Naive thymus-derived CD4-positive, alpha-beta T cell (primary cell): Measurements from ENCODE around the gene MBNL2. TPM values are rescaled to one million over a fixed set of nuclear protein-coding genes. Genes with fewer than 3 reads are reported as not detected.

Experiments used
- ATAC-seq: fragments of 150-1000 bp; cut with Tn5 transposase; 2 replicates; pipeline ENCODE4 v1.10.0; 2021; ENCODE audit warnings: mild to moderate bottlenecking, moderate library complexity
- CTCF ChIA-PET: fragments of 350-600 bp; sonication (Branson Sonifier 250); formaldehyde crosslinking; loops from one replicate; lab custom pipeline; 2021; ENCODE audit warnings: antibody characterized with exemption; lab: Charles Lee
- POLR2A ChIA-PET: fragments of 350-600 bp; sonication (Branson Sonifier 250); formaldehyde crosslinking; loops from one replicate; lab custom pipeline; 2021; ENCODE audit warnings: antibody characterized with exemption, inconsistent platforms; lab: Charles Lee
- DNase-seq, 9 donors: peaks; one replicate each; pipeline versions ENCODE4 v3.0.0 to v3.0.0-alpha.2; 2020 to 2022; ENCODE audit warnings: mixed read lengths in 1 of 9
- H3K27ac ChIP-seq: one replicate; pipeline ENCODE4 v1.7.0; 2013; ENCODE audit warnings: mild to moderate bottlenecking, low read depth, low read length, moderate library complexity
- H3K27me3 ChIP-seq, 2 donors: one replicate each; pipeline ENCODE4 v1.7.0; 2013; ENCODE audit warnings: low read length in 2 of 2, mild to moderate bottlenecking in 2 of 2, moderate library complexity in 2 of 2; ENCODE audit not compliant: control insufficient read depth in 2 of 2, insufficient read depth in 2 of 2
- H3K36me3 ChIP-seq, 3 experiments: 1 replicate in 2 of 3; 2 replicates in 1 of 3; pipeline ENCODE4 v1.7.0; 2013; ENCODE audit warnings: low read length in 3 of 3, mild to moderate bottlenecking in 3 of 3, moderate library complexity in 1 of 3; ENCODE audit not compliant: insufficient read depth in 3 of 3, control insufficient read depth in 2 of 3
- H3K4me1 ChIP-seq, 2 donors: one replicate each; pipeline ENCODE4 v1.7.0; 2013; ENCODE audit warnings: low read length in 2 of 2, mild to moderate bottlenecking in 2 of 2, moderate library complexity in 1 of 2; ENCODE audit not compliant: control insufficient read depth in 2 of 2, insufficient read depth in 2 of 2
- H3K4me3 ChIP-seq: 2 replicates; pipeline ENCODE4 v1.7.0; 2013; ENCODE audit warnings: mild to moderate bottlenecking, low read length
- H3K9me3 ChIP-seq, 3 experiments: 1 replicate in 2 of 3; 2 replicates in 1 of 3; pipeline ENCODE4 v1.7.0; 2013; ENCODE audit warnings: low read length in 3 of 3; ENCODE audit not compliant: control insufficient read depth in 2 of 3
- H3K27ac Mint-ChIP-seq, 9 donors: one replicate each; pipeline ENCODE4 v1.8.0; 2020 to 2022; ENCODE audit warnings: mixed read lengths in 9 of 9, mild to moderate bottlenecking in 8 of 9, moderate library complexity in 5 of 9, inconsistent platforms in 2 of 9
- H3K27me3 Mint-ChIP-seq, 5 donors: one replicate each; pipeline ENCODE4 v1.8.0; 2021 to 2022; ENCODE audit warnings: mixed read lengths in 5 of 5, mild to moderate bottlenecking in 1 of 5
- H3K36me3 Mint-ChIP-seq, 5 donors: one replicate each; pipeline ENCODE4 v1.8.0; 2020 to 2022; ENCODE audit warnings: mixed read lengths in 5 of 5, mild to moderate bottlenecking in 3 of 5, inconsistent platforms in 1 of 5
- H3K4me1 Mint-ChIP-seq, 7 donors: one replicate each; pipeline ENCODE4 v1.8.0; 2020 to 2022; ENCODE audit warnings: mixed read lengths in 7 of 7, mild to moderate bottlenecking in 3 of 7, inconsistent platforms in 1 of 7
- H3K4me3 Mint-ChIP-seq, 10 donors: one replicate each; pipeline ENCODE4 v1.8.0; 2020 to 2022; ENCODE audit warnings: mild to moderate bottlenecking in 10 of 10, mixed read lengths in 10 of 10, moderate library complexity in 6 of 10, inconsistent platforms in 2 of 10
- H3K9me3 Mint-ChIP-seq, 11 donors: one replicate each; pipeline ENCODE4 v1.8.0; 2020 to 2022; ENCODE audit warnings: mixed read lengths in 11 of 11, mild to moderate bottlenecking in 4 of 11, inconsistent platforms in 1 of 11, moderate library complexity in 1 of 11
- intact Hi-C, 2 donors: fragments of 100-400 bp; cut with micrococcal nuclease; formaldehyde crosslinking; loops; one replicate each; pipeline ENCODE4 v1.15.1; 2023
- polyA plus RNA-seq, 2 donors: library from polyadenylated mRNA; unstranded; fragments of 300-500 nt; fragmentation: Illumina TruSeq; gene quantifications; one replicate each; pipeline ENCODE4 v1.2.3, GENCODE V29; 2021
- total RNA-seq, 6 experiments: library from RNA in 5 of 6; stranded (reverse) in 5 of 6; gene quantifications; 1 replicate in 5 of 6; 2 replicates in 1 of 6; pipeline ENCODE4 v1.2.3 and lab custom pipeline; 2021 to 2026

Gene MBNL2
- total and polyA plus RNA-seq, 7 experiments from 2014 or later = 13.4 to 28.6 (median 23.3) TPM

- no peak for ATAC-seq
- Mint-ChIP-seq H3K27ac (no peak overlapping the region), H3K9me3 (peaks cover 0 to 3% (median 0%) of the 10 kb centered on the region in 11 donors), H3K27me3 (no peaks in the 10 kb centered on the region), H3K4me1 (peaks cover 5 to 76% (median 51%) of the 10 kb centered on the region in 7 donors), H3K4me3 (peak overlapping the region in 1 of 10 donors; percentile 27), H3K36me3 (peaks cover 7 to 32% (median 23%) of the 10 kb centered on the region in 5 donors)
- Histone ChIP-seq H3K4me1 (no peaks in the 10 kb centered on the region), H3K27ac (no peak overlapping the region), H3K36me3 (peaks cover 0 to 11% (median 0%) of the 10 kb centered on the region in 3 experiments), H3K4me3 (no peak overlapping the region), H3K27me3 (no peaks in the 10 kb centered on the region), H3K9me3 (no peaks in the 10 kb centered on the region)
- ChIA-PET CTCF (no interaction called here), POLR2A (no interaction called here)
- DNase-seq = no peak
- intact Hi-C loops = no loop called here
Measured at GRCh38 chr13:97274829-97275649, 52.9 kb downstream of the MBNL2 start.

GRCh38 chr13:97275776-97276501, 53.8 kb downstream of the MBNL2 start:
- Mint-ChIP-seq H3K36me3 (peaks cover 7 to 37% (median 30%) of the 10 kb centered on the region in 5 donors), H3K27me3 (no peaks in the 10 kb centered on the region), H3K4me3 (peak overlapping the region in 3 of 10 donors; percentile 1 to 32 (median 27)), H3K9me3 (peaks cover 0 to 3% (median 0%) of the 10 kb centered on the region in 11 donors), H3K27ac (no peak overlapping the region), H3K4me1 (peaks cover 5 to 78% (median 55%) of the 10 kb centered on the region in 7 donors)
- ATAC-seq = no peak
- Histone ChIP-seq H3K36me3 (peaks cover 0 to 11% (median 0%) of the 10 kb centered on the region in 3 experiments), H3K4me1 (no peaks in the 10 kb centered on the region), H3K4me3 (no peak overlapping the region), H3K27me3 (no peaks in the 10 kb centered on the region), H3K27ac (no peak overlapping the region), H3K9me3 (no peaks in the 10 kb centered on the region)
- intact Hi-C loops = no loop called here
- ChIA-PET POLR2A (interaction anchor here (1.3 kb wide), 1 partner anchor 49 kb away, joined by 3 read pairs; no protein-coding TSS in a partner anchor), CTCF (no interaction called here)
- no peak for DNase-seq

- peaks cover 0 to 3% (median 0%) of the 10 kb centered on the region in 11 donors for H3K9me3 Mint-ChIP-seq
- no peaks in the 10 kb centered on the region for H3K9me3 ChIP-seq
- peak overlapping the region in 1 of 10 donors; percentile 13 for H3K4me3 Mint-ChIP-seq
- intact Hi-C loops = no loop called here
- H3K36me3 Mint-ChIP-seq = peaks cover 7 to 38% (median 31%) of the 10 kb centered on the region in 5 donors
- H3K27me3 ChIP-seq = no peaks in the 10 kb centered on the region
- no peak overlapping the region for H3K4me3 ChIP-seq
- H3K4me1 ChIP-seq = no peaks in the 10 kb centered on the region
- no peaks in the 10 kb centered on the region for H3K27me3 Mint-ChIP-seq
- H3K27ac ChIP-seq = no peak overlapping the region
- H3K4me1 Mint-ChIP-seq = peaks cover 5 to 76% (median 56%) of the 10 kb centered on the region in 7 donors
- CTCF ChIA-PET = no interaction called here
- POLR2A ChIA-PET = interaction anchor here (1.3 kb wide), 1 partner anchor 50 kb away, joined by 3 read pairs; no protein-coding TSS in a partner anchor
- ATAC-seq (no peak), DNase-seq (no peak)
- H3K36me3 ChIP-seq = peaks cover 0 to 11% (median 0%) of the 10 kb centered on the region in 3 experiments
- peak overlapping the region in 1 of 9 donors; percentile 51 for H3K27ac Mint-ChIP-seq
Measured at GRCh38 chr13:97276862-97277269, 54.7 kb downstream of the MBNL2 start.

DNA sequence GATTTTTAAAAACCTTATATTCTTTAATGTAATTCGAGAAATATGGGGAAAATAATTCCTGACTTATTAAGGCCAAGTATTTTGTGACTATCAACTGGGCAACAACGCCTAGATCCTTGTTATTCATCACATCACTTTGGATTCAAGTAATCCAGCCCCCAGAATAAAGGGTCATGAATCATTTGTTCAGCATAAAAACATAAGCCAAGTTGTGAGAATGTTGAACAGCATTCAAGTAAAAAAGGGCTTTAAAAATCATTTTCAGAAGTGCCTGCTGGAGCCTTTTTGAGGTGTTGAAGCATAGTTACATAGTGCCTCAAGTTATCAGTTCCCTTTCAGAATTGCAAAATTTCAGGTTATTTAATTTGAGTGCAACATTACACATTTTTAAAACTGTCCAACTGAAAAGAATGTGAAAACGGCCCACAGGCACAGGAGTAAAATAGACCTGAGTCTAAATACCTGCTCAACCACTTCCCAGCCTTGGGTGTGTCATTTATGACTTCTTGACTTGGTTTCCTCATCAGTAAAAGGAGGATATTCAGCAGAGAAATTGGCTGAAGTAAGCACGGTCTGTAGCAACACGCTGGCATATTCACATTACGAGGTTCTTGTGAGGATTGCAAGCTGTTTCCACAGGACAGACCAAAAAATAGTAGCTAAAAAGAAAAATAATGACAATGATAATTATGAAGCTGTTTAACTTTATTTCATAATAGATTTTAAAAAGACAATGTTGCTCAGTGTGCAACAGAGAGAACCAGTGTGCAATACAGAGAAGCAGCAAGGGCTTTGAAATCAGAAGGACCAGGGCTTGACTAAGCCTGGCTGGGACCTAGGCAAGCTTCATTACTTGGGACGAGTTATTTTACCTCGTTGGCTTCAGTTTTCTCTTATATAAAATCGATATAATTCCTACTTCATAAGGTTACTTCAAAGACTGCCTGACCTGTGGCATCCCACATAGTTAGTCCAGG, 56.6 kb downstream of the MBNL2 start:
- Histone ChIP-seq H3K27ac (no peak overlapping the region), H3K4me1 (no peaks in the 10 kb centered on the region), H3K9me3 (no peaks in the 10 kb centered on the region), H3K27me3 (no peaks in the 10 kb centered on the region), H3K36me3 (peaks cover 0 to 7% (median 0%) of the 10 kb centered on the region in 3 experiments), H3K4me3 (no peak overlapping the region)
- Mint-ChIP-seq H3K27ac (peak overlapping the region in 1 of 9 donors; percentile 34), H3K4me3 (no peak overlapping the region), H3K36me3 (peaks cover 7 to 51% (median 44%) of the 10 kb centered on the region in 5 donors), H3K4me1 (peaks cover 13 to 80% (median 60%) of the 10 kb centered on the region in 7 donors), H3K9me3 (peaks cover 0 to 3% (median 0%) of the 10 kb centered on the region in 11 donors), H3K27me3 (no peaks in the 10 kb centered on the region)
- no peak for ATAC-seq
- ChIA-PET CTCF (no interaction called here), POLR2A (no interaction called here)
- no peak for DNase-seq
- intact Hi-C loops = no loop called here

- H3K27ac Mint-ChIP-seq = no peak overlapping the region
- CTCF ChIA-PET = no interaction called here
- H3K36me3 Mint-ChIP-seq = peaks cover 7 to 50% (median 44%) of the 10 kb centered on the region in 5 donors
Measured at GRCh38 chr13:97279913-97280312, 57.8 kb downstream of the MBNL2 start.

GRCh38 chr13:97280478-97280877, 58.3 kb downstream of the MBNL2 start:
- Mint-ChIP-seq H3K9me3 (peaks cover 0 to 3% (median 0%) of the 10 kb centered on the region in 11 donors), H3K36me3 (peaks cover 7 to 44% (median 38%) of the 10 kb centered on the region in 5 donors)

More at GRCh38 chr13:97279913-97280312, 57.8 kb downstream of the MBNL2 start:
- H3K9me3 ChIP-seq = no peaks in the 10 kb centered on the region
- no peaks in the 10 kb centered on the region for H3K27me3 Mint-ChIP-seq
- peaks cover 16 to 83% (median 55%) of the 10 kb centered on the region in 7 donors for H3K4me1 Mint-ChIP-seq
- intact Hi-C loops = no loop called here
- ATAC-seq (no peak), DNase-seq (no peak)
- no peaks in the 10 kb centered on the region for H3K4me1 ChIP-seq
- H3K9me3 Mint-ChIP-seq = peaks cover 0 to 3% (median 0%) of the 10 kb centered on the region in 11 donors
- no peak overlapping the region for H3K27ac ChIP-seq
- no peaks in the 10 kb centered on the region for H3K27me3 ChIP-seq
- H3K4me3 ChIP-seq = no peak overlapping the region
- POLR2A ChIA-PET = no interaction called here
- peaks cover 0 to 7% (median 0%) of the 10 kb centered on the region in 3 experiments for H3K36me3 ChIP-seq
- no peak overlapping the region for H3K4me3 Mint-ChIP-seq

More at GRCh38 chr13:97280478-97280877, 58.3 kb downstream of the MBNL2 start:
- Histone ChIP-seq H3K27ac (no peak overlapping the region), H3K9me3 (no peaks in the 10 kb centered on the region), H3K4me3 (no peak overlapping the region), H3K4me1 (no peaks in the 10 kb centered on the region), H3K36me3 (peaks cover 0 to 7% (median 0%) of the 10 kb centered on the region in 3 experiments), H3K27me3 (no peaks in the 10 kb centered on the region)
- ATAC-seq = no peak
- intact Hi-C loops = no loop called here
- ChIA-PET POLR2A (no interaction called here), CTCF (no interaction called here)
- Mint-ChIP-seq H3K27me3 (no peaks in the 10 kb centered on the region), H3K4me1 (peaks cover 16 to 77% (median 51%) of the 10 kb centered on the region in 7 donors), H3K4me3 (peak overlapping the region in 1 of 10 donors; percentile 15), H3K27ac (no peak overlapping the region)
- DNase-seq = no peak
